Loucy (cell line): ENCODE data around the gene MGMT.

Source experiments
- H2AFZ ChIP-seq: fragments of 200-600 bp; sonication (generic); 2 replicates; pipeline ENCODE4 v1.6.0; 2016; ENCODE audit warnings: antibody characterized with exemption, mild to moderate bottlenecking, low read length, moderate library complexity
- H3F3A ChIP-seq: fragments of 200-600 bp; 2 replicates; pipeline ENCODE4 v1.6.0; 2016; ENCODE audit warnings: antibody characterized with exemption, low read depth, mild to moderate bottlenecking
- H3K27me3 ChIP-seq: fragments of 200-600 bp; sonication (generic); 2 replicates; pipeline ENCODE4 v1.6.1; 2014; ENCODE audit warnings: low read length, mild to moderate bottlenecking; ENCODE audit not compliant: insufficient read depth, poor library complexity, severe bottlenecking
- H3K36me3 ChIP-seq: fragments of 200-600 bp; sonication (generic); 2 replicates; pipeline ENCODE4 v1.6.1; 2016; ENCODE audit warnings: low read length; ENCODE audit not compliant: insufficient read depth
- H3K4me1 ChIP-seq: fragments of 200-600 bp; sonication (generic); 2 replicates; pipeline ENCODE4 v1.5.1; 2014; ENCODE audit warnings: low read length, mild to moderate bottlenecking; ENCODE audit not compliant: insufficient read depth, poor library complexity, severe bottlenecking
- H3K4me2 ChIP-seq: fragments of 200-600 bp; sonication (generic); 2 replicates; pipeline ENCODE4 v1.6.0; 2014; ENCODE audit warnings: antibody characterized with exemption, low read length, low read depth, mild to moderate bottlenecking; ENCODE audit not compliant: poor library complexity, severe bottlenecking
- H3K4me3 ChIP-seq: fragments of 200-600 bp; sonication (generic); 2 replicates; pipeline ENCODE4 v1.5.1; 2014; ENCODE audit warnings: low read length, mild to moderate bottlenecking, mixed read lengths; ENCODE audit not compliant: poor library complexity, severe bottlenecking
- H3K79me2 ChIP-seq: fragments of 200-600 bp; sonication (generic); 2 replicates; pipeline ENCODE4 v1.6.1; 2014; ENCODE audit warnings: low read length; ENCODE audit not compliant: insufficient read depth
- H3K9ac ChIP-seq: fragments of 200-600 bp; sonication (generic); 2 replicates; pipeline ENCODE4 v1.6.0; 2014; ENCODE audit warnings: mild to moderate bottlenecking, low read depth, low read length, moderate library complexity; ENCODE audit not compliant: poor library complexity, severe bottlenecking
- H3K9me2 ChIP-seq: fragments of 200-600 bp; sonication (generic); replicated peaks from 2 replicates; pipeline ENCODE4 v1.6.1; 2016; ENCODE audit warnings: low read depth, low read length, mixed read lengths
- H3K9me3 ChIP-seq: fragments of 200-600 bp; sonication (generic); 2 replicates; pipeline ENCODE4 v1.6.1; 2014; ENCODE audit warnings: mild to moderate bottlenecking, antibody characterized with exemption, low read length, low read depth; ENCODE audit not compliant: insufficient read depth
- H4K20me1 ChIP-seq: fragments of 200-600 bp; sonication (generic); 2 replicates; pipeline ENCODE4 v1.6.0; 2014; ENCODE audit warnings: antibody characterized with exemption, low read length, mild to moderate bottlenecking; ENCODE audit not compliant: insufficient read depth, poor library complexity, severe bottlenecking
- EZH2phosphoT487 ChIP-seq: fragments of 200-600 bp; IDR thresholded peaks from 2 replicates; pipeline ENCODE4 v1.6.1; 2018; ENCODE audit warnings: antibody characterized with exemption, mild to moderate bottlenecking, moderate library complexity, borderline replicate concordance
- TF ChIP-seq, protein P1 (sequence below): fragments of 200-600 bp; sonication (generic); conservative IDR thresholded peaks from 2 replicates; pipeline ENCODE4 v1.5.1; 2014; ENCODE audit warnings: mild to moderate bottlenecking, antibody characterized with exemption, low read length

The MGMT gene

DNA sequence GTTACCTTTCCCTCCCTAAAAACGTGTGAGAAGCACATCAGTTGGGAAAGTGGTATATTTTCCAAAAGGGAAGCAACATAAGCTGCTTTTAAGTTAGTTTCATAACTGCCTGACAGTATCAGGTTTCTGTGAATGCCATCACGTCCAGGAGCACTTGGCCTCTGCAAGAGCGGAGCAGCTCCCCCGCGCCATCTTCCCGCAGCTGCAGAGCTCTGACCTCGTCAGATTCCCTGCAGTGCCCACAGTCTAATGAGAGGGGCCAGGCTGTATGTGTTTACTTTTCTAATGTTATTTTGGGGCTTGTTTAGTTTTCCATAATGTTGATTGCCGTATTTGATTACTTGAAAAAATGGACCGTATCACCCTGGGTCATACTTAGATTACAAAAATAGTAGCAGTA is 74.2 kb downstream of the MGMT start:
- Histone ChIP-seq H3K4me2 (no peak overlapping the region), H3K79me2 (no peaks in the 10 kb centered on the region), H3K9me3 (no peaks in the 10 kb centered on the region), H3K27me3 (no peaks in the 10 kb centered on the region), H3K9me2 (no peaks in the 10 kb centered on the region), H3K4me1 (peaks cover 4% of the 10 kb centered on the region), H2AFZ (no peak overlapping the region), H3K4me3 (no peak overlapping the region), H4K20me1 (no peaks in the 10 kb centered on the region), H3K36me3 (no peaks in the 10 kb centered on the region), H3F3A (no peaks in the 10 kb centered on the region), H3K9ac (no peak overlapping the region)
- no peak for TF ChIP-seq EZH2phosphoT487
- TF ChIP-seq, protein P1, sequence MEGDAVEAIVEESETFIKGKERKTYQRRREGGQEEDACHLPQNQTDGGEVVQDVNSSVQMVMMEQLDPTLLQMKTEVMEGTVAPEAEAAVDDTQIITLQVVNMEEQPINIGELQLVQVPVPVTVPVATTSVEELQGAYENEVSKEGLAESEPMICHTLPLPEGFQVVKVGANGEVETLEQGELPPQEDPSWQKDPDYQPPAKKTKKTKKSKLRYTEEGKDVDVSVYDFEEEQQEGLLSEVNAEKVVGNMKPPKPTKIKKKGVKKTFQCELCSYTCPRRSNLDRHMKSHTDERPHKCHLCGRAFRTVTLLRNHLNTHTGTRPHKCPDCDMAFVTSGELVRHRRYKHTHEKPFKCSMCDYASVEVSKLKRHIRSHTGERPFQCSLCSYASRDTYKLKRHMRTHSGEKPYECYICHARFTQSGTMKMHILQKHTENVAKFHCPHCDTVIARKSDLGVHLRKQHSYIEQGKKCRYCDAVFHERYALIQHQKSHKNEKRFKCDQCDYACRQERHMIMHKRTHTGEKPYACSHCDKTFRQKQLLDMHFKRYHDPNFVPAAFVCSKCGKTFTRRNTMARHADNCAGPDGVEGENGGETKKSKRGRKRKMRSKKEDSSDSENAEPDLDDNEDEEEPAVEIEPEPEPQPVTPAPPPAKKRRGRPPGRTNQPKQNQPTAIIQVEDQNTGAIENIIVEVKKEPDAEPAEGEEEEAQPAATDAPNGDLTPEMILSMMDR: no peak

DNA sequence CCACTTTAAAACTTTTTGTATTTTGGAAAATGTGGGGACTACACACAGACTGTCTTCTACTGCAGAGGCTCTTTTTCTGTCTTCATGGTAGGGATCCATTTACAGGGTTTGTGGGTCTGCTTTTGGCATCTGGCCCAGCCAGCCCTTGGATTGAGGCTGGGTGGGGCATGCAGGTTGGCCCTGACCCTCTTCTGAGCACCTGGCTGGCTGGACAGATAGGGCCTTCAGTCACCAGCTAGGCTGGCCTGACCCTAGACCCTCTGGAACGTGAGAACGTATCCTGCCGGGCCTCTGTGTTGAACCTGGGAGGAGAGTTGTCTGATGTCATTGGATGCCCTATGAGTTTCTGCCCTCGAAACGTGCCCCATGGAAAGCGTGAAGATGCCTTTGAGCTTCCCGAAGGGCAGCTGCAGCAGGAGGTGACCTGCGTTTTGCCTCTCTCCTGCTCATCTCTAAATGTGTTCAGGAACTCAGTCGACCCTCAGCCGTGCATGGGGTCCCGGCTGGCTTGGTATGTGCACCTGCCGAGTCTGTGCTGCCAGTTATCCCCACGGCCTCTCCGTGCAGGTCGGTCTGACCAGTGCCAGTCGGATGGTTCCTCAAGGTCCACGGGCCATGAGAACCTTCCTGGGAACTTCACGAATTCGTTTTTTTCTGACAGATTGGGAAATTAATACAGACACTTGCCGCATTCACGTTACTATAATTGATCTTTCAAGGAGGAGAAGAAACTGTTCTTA is 74.9 kb downstream of the MGMT start:
- Histone ChIP-seq H3K4me1 (peaks cover 5% of the 10 kb centered on the region), H3K9ac (no peak overlapping the region), H3K4me3 (no peak overlapping the region), H2AFZ (no peak overlapping the region), H3K4me2 (no peak overlapping the region), H3K9me2 (no peaks in the 10 kb centered on the region), H4K20me1 (no peaks in the 10 kb centered on the region), H3F3A (no peaks in the 10 kb centered on the region), H3K79me2 (no peaks in the 10 kb centered on the region), H3K27me3 (no peaks in the 10 kb centered on the region), H3K36me3 (no peaks in the 10 kb centered on the region), H3K9me3 (no peaks in the 10 kb centered on the region)
- TF ChIP-seq, protein P1: no peak
- TF ChIP-seq EZH2phosphoT487: no peak

GRCh38 chr10:129542589-129542988 is 75.5 kb downstream of the MGMT start:
- no peaks in the 10 kb centered on the region for H4K20me1 ChIP-seq
- H3K27me3 ChIP-seq: no peaks in the 10 kb centered on the region
- H2AFZ ChIP-seq: no peak overlapping the region
- TF ChIP-seq, protein P1: no peak
- TF ChIP-seq EZH2phosphoT487: no peak
- no peak overlapping the region for H3K9ac ChIP-seq
- H3K9me3 ChIP-seq: no peaks in the 10 kb centered on the region
- H3F3A ChIP-seq: no peaks in the 10 kb centered on the region
- H3K4me3 ChIP-seq: no peak overlapping the region
- H3K36me3 ChIP-seq: no peaks in the 10 kb centered on the region
- no peaks in the 10 kb centered on the region for H3K79me2 ChIP-seq
- peaks cover 5% of the 10 kb centered on the region for H3K4me1 ChIP-seq
- no peak overlapping the region for H3K4me2 ChIP-seq
- no peaks in the 10 kb centered on the region for H3K9me2 ChIP-seq
